ENCODE measurements around the gene CLMN.

CLMN gene

GRCh38 chr14:95240859-95241813, 78.6 kb downstream of the CLMN start:
- no peak for DNase-seq (ENCODE audit: low read depth in 2 of 2)

- no peak for DNase-seq (ENCODE audit: low read depth in 2 of 2)
Measured at GRCh38 chr14:95238487-95239298, 81.0 kb downstream of the CLMN start.

GRCh38 chr14:95237958-95238340, 81.8 kb downstream of the CLMN start:
- no peak for DNase-seq (ENCODE audit: low read depth in 2 of 2)

GRCh38 chr14:95237121-95237957, 82.4 kb downstream of the CLMN start:
- DNase-seq (ENCODE audit: low read depth in 2 of 2): no peak

GRCh38 chr14:95236221-95236620, 83.5 kb downstream of the CLMN start:
- DNase-seq (ENCODE audit: low read depth in 2 of 2): no peak

GRCh38 chr14:95235767-95236166, 83.9 kb downstream of the CLMN start:
- no peak for DNase-seq (ENCODE audit: low read depth in 2 of 2)

- DNase-seq (ENCODE audit: low read depth in 2 of 2): no peak
Measured at GRCh38 chr14:95235351-95235750, 84.4 kb downstream of the CLMN start.

GRCh38 chr14:95234426-95234825, 85.3 kb downstream of the CLMN start:
- no peak for DNase-seq (ENCODE audit: low read depth in 2 of 2)

GRCh38 chr14:95233702-95234241, 85.9 kb downstream of the CLMN start:
- DNase-seq (ENCODE audit: low read depth in 2 of 2): no peak

GRCh38 chr14:95232894-95233584, 86.7 kb downstream of the CLMN start:
- no peak for DNase-seq (ENCODE audit: low read depth in 2 of 2)

GRCh38 chr14:95231966-95232633, 87.6 kb downstream of the CLMN start:
- DNase-seq (ENCODE audit: low read depth in 2 of 2): no peak

- no peak for DNase-seq (ENCODE audit: low read depth in 2 of 2)
Measured at GRCh38 chr14:95229749-95230148, 90.0 kb downstream of the CLMN start.

GRCh38 chr14:95228240-95228639, 91.5 kb downstream of the CLMN start:
- DNase-seq (ENCODE audit: low read depth in 2 of 2): no peak

GRCh38 chr14:95227279-95227860, 92.3 kb downstream of the CLMN start:
- no peak for DNase-seq (ENCODE audit: low read depth in 2 of 2)

GRCh38 chr14:95226801-95227200, 92.9 kb downstream of the CLMN start:
- no peak for DNase-seq (ENCODE audit: low read depth in 2 of 2)

GRCh38 chr14:95225251-95225887, 94.3 kb downstream of the CLMN start:
- no peak for DNase-seq (ENCODE audit: low read depth in 2 of 2)

GRCh38 chr14:95222870-95223398, 96.8 kb downstream of the CLMN start:
- DNase-seq (ENCODE audit: low read depth in 2 of 2): no peak

GRCh38 chr14:95222151-95222631, 97.5 kb downstream of the CLMN start:
- DNase-seq (ENCODE audit: low read depth in 2 of 2): no peak

- no peak for DNase-seq (ENCODE audit: low read depth in 2 of 2)
Measured at GRCh38 chr14:95221531-95221930, 98.2 kb downstream of the CLMN start.

All from stimulated activated CD4-positive, alpha-beta T cell treated with anti-CD3 and anti-CD28 coated beads, Interleukin-12 subunit alpha, Interleukin-12 subunit beta, amount 100 ng/mL, for 24 hours (primary cell).